Brain microvascular endothelial cell (primary cell): ENCODE data around the gene GREM2.

Experiments used
- DNase-seq: peaks from one replicate; pipeline ENCODE4 v3.0.0-alpha.2; 2020
- H3K27ac ChIP-seq: fragments of 250-450 bp; sonication (Bioruptor Pico); 2 replicates; pipeline ENCODE4 v1.5.1; 2020; ENCODE audit warnings: mild to moderate bottlenecking, moderate library complexity
- H3K27me3 ChIP-seq: fragments of 250-450 bp; sonication (Bioruptor Pico); replicated peaks from 2 replicates; pipeline ENCODE4 v1.5.1; 2020; ENCODE audit warnings: mild to moderate bottlenecking
- H3K36me3 ChIP-seq: fragments of 250-450 bp; sonication (Bioruptor Pico); replicated peaks from 2 replicates; pipeline ENCODE4 v1.5.1; 2020; ENCODE audit warnings: mild to moderate bottlenecking
- H3K4me3 ChIP-seq: 2 replicates; pipeline ENCODE4 v1.5.1; 2011; ENCODE audit warnings: low read depth, mild to moderate bottlenecking, control low read depth, low read length, moderate library complexity
- CTCF ChIP-seq: IDR thresholded peaks from 2 replicates; pipeline ENCODE4 v1.5.1; 2011; ENCODE audit warnings: low read depth, mild to moderate bottlenecking, moderate library complexity, low read length, control low read depth, inconsistent platforms; ENCODE audit errors: missing control alignments
- in situ Hi-C: cut with HindIII; loops from 2 replicates; pipeline ENCODE4 v1.10.0; 2017; ENCODE audit warnings: low sequenced_read_pairs, low pct_ligation_motif_present

Gene GREM2

GRCh38 chr1:240503558-240503957 is 108.4 kb downstream of the GREM2 start:
- H3K27me3 ChIP-seq: no peaks in the 10 kb centered on the region
- no peak overlapping the region for H3K4me3 ChIP-seq
- no peak for TF ChIP-seq CTCF
- no peak for DNase-seq
- H3K36me3 ChIP-seq: no peaks in the 10 kb centered on the region
- no peak overlapping the region for H3K27ac ChIP-seq
- in situ Hi-C loops: no loop called here

GRCh38 chr1:240503036-240503435 is 108.9 kb downstream of the GREM2 start:
- DNase-seq: no peak
- Histone ChIP-seq H3K27ac (no peak overlapping the region), H3K27me3 (no peaks in the 10 kb centered on the region), H3K4me3 (no peak overlapping the region), H3K36me3 (no peaks in the 10 kb centered on the region)
- no peak for TF ChIP-seq CTCF
- in situ Hi-C loops: no loop called here

- no peak overlapping the region for H3K4me3 ChIP-seq
- H3K36me3 ChIP-seq: no peaks in the 10 kb centered on the region
- in situ Hi-C loops: no loop called here
- DNase-seq: no peak
- no peak for TF ChIP-seq CTCF
- H3K27me3 ChIP-seq: no peaks in the 10 kb centered on the region
- no peak overlapping the region for H3K27ac ChIP-seq
Observed at GRCh38 chr1:240501115-240501514, 110.8 kb downstream of the GREM2 start.

- no peak for TF ChIP-seq CTCF
- Histone ChIP-seq H3K27me3 (no peaks in the 10 kb centered on the region), H3K4me3 (no peak overlapping the region), H3K27ac (no peak overlapping the region), H3K36me3 (no peaks in the 10 kb centered on the region)
- in situ Hi-C loops: no loop called here
- DNase-seq: no peak
Observed at GRCh38 chr1:240500647-240501046, 111.3 kb downstream of the GREM2 start.

GRCh38 chr1:240499012-240499411 is 112.9 kb downstream of the GREM2 start:
- Histone ChIP-seq H3K4me3 (no peak overlapping the region), H3K27ac (no peak overlapping the region), H3K36me3 (no peaks in the 10 kb centered on the region), H3K27me3 (no peaks in the 10 kb centered on the region)
- in situ Hi-C loops: no loop called here
- DNase-seq: peak; percentile 28
- no peak for TF ChIP-seq CTCF

GRCh38 chr1:240498335-240498734 is 113.6 kb downstream of the GREM2 start:
- no peak for TF ChIP-seq CTCF
- H3K27ac ChIP-seq: no peak overlapping the region
- DNase-seq: no peak
- H3K27me3 ChIP-seq: no peaks in the 10 kb centered on the region
- in situ Hi-C loops: no loop called here
- H3K36me3 ChIP-seq: no peaks in the 10 kb centered on the region
- H3K4me3 ChIP-seq: no peak overlapping the region
